Fibroblast of villous mesenchyme (primary cell): ENCODE data around the gene DHRS7B. TPM values are rescaled to one million over a fixed set of nuclear protein-coding genes. Genes with fewer than 3 reads are reported as not detected.
A peak's percentile ranks its signal among the peaks of the same experiment; 100 is the strongest.
"Not testable (repeated sequence)": the region's sequence is repeated elsewhere in the genome, so short reads cannot be mapped to it uniquely, and the experiment has no call there.

Source experiments
- DNase-seq: peaks from one replicate; pipeline ENCODE4 v3.0.0-alpha.2; 2010; ENCODE audit warnings: low read depth
- H3K4me3 ChIP-seq: 2 replicates; pipeline ENCODE4 v1.5.1; 2011; ENCODE audit warnings: low read depth, mild to moderate bottlenecking, low read length
- CTCF ChIP-seq: IDR thresholded peaks from 2 replicates; pipeline ENCODE4 v1.5.1; 2012; ENCODE audit warnings: low read depth, mild to moderate bottlenecking, low read length; ENCODE audit not compliant: insufficient read depth
- total RNA-seq: library from RNA; depleted of rRNA; stranded (reverse); fragments of >200 nt; gene quantifications from 2 replicates; pipeline ENCODE4 v1.2.3, GENCODE V29; 2012

Gene DHRS7B, protein sequence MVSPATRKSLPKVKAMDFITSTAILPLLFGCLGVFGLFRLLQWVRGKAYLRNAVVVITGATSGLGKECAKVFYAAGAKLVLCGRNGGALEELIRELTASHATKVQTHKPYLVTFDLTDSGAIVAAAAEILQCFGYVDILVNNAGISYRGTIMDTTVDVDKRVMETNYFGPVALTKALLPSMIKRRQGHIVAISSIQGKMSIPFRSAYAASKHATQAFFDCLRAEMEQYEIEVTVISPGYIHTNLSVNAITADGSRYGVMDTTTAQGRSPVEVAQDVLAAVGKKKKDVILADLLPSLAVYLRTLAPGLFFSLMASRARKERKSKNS
- total RNA-seq = 12.2 and 15.1 TPM in 2 replicates

DNA sequence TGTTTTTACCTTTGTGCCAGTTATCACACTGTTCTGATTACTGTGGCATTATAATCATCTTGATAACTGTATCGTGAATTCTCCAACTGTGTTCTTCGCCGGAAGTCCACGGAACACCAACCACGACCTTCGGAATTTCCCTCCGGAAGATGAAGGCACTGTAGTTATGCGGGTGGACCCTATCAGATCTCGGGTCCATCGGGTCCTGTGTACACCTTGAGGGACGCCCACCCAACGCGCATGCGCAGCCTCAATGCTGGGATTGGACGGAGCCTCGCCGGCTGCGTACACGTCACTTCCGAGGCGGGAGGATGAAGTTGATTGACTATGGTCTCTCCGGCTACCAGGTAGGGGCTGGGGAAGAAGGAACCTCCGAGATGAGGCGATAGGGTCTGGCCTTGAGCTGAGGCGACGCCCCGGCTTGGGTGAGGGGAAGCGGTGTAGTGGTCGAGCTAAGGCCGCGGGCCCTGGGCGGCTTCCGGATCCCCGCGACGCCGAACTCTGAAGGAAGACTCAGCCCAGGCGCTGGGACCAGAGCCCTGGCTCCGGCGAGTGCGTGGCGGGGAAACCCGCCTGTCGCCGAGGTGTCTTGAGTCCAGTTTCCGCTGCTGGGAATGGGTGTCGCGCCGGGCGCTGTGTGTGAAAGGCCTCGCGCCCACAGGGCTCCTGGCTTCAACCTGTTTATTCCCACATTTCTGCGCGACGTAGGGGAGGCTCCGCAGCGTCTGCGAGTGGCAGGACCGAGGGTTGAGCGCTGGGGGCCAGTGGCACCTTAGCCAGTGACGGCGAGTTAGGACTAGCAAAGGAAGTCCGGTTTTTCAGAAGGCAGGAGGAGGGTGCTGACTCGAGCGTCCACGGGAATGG, at the start of gene DHRS7B:
DHRS7B (plus strand) TSS at position 320 of the 864 bp plus-strand sequence; CDS start at position 328, 8 bp downstream.
- peak; percentile 88 for DNase-seq
- TF ChIP-seq CTCF = no peak

GRCh38 chr17:21077281-21077680, 49.5 kb upstream of the DHRS7B start:
- H3K4me3 ChIP-seq = no peak overlapping the region
- DNase-seq = no peak
- no peak for TF ChIP-seq CTCF

More for the DNA sequence above, at the start of gene DHRS7B:
- H3K4me3 ChIP-seq = peak within 1 kb of the TSS; percentile 96

DNA sequence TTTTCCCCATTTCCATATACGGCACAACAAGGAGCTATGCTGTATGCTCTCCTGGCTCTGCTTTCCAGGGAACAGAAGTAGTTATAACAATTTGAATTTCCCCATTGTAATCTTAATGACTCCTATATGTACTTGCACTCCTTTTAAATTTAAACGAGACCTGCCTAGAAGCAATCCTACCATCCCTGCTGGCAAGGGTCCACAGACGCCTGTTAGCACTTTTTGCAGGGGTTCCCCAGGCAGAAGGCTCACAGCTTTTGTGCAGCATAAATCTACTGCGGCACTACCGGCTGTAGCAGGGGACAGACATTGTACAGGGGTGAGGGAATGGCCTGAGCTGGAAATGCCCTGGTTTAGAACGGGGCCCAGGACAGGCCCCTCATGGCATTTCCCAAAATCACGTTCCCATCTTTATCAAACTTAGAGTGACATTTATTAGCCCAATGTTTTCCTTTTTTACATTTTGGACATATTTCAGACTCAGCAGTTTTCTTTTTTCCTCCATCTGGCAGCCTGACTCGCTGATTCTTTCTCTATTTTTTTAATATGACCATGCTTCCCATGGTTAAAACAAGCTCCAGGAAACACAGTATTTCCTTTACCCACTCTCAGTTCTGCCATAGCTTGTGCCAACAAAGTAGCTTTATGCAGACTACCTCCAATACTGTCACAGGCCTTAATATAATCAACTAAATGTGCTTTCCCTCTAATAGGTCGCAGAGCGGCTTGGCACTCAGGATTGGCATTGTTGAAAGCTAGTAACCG, 48.6 kb upstream of the DHRS7B start:
- no peak for DNase-seq
- TF ChIP-seq CTCF = no peak
- H3K4me3 ChIP-seq = no peak overlapping the region

- TF ChIP-seq CTCF = no peak
- DNase-seq = no peak
- no peak overlapping the region for H3K4me3 ChIP-seq
These were observed 47.6 kb upstream of the DHRS7B start for GRCh38 chr17:21079196-21079595.

- no peak for TF ChIP-seq CTCF
- no peak overlapping the region for H3K4me3 ChIP-seq
- DNase-seq = no peak
These were observed 44.7 kb upstream of the DHRS7B start for GRCh38 chr17:21082001-21082436.

DNA sequence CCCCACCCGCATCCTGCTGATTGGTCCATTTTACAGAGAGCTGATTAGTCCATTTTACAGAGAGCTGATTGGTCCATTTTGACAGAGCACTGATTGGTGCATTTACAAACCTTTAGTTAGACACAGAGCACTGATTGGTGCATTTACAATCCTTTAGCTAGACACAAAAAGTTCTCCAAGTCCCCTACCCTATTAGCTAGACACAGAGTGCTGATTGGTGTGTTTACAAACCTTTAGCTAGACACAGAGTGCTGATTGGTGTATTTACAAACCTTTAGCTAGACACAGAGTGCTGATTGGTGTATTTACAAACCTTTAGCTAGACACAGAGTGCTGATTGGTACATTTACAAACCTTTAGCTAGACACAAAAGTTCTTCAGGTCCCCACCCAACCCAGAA, 41.5 kb upstream of the DHRS7B start:
- not testable (repeated sequence) for H3K4me3 ChIP-seq, DNase-seq
